KG1 (cell line): ENCODE data around the gene TSPAN17.

Experiments used
- DNase-seq: peaks from one replicate; lab custom pipeline; 2025; lab: John Stamatoyannopoulos, UW

The TSPAN17 gene

DNA sequence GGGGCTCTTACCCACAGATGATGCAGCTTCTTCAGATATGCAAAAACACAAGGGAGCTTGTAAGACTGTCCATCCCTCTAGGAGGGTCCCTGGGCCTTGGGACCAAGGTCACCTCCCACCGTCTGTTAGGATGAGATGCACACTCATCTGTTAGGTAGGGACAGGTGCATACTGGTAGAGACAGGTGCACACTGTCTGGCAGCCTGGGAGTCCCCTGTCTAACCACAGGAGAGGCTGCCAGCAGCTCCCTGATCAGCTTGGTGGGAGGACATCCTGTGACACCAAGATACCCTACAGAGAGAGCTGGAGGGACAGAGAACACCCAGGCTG is 13.2 kb downstream of the TSPAN17 start:
- no peak for DNase-seq

GRCh38 chr5:176660860-176661641 is 13.8 kb downstream of the TSPAN17 start:
- DNase-seq: peak; percentile 28

DNA sequence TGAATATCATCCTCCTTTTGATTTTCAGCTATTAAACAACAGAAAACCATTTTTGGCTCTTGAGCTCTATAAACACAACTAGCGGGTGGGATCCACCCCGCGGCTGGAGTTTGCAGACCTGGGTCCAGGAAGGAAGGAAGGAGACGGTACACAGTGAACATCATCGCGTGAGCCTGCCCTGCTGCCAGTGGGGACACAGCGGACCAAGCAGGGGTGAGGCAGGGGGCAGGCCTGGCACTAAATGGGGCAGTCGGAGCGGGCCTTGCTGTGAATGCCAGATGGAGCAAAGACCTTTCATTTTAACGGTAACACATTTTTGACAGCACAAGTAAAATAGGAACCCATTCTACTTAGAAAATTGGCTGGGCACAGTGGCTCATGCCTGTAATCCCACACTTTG is 14.4 kb downstream of the TSPAN17 start:
- DNase-seq: no peak

GRCh38 chr5:176662371-176663333 is 15.4 kb downstream of the TSPAN17 start:
- no peak for DNase-seq

DNA sequence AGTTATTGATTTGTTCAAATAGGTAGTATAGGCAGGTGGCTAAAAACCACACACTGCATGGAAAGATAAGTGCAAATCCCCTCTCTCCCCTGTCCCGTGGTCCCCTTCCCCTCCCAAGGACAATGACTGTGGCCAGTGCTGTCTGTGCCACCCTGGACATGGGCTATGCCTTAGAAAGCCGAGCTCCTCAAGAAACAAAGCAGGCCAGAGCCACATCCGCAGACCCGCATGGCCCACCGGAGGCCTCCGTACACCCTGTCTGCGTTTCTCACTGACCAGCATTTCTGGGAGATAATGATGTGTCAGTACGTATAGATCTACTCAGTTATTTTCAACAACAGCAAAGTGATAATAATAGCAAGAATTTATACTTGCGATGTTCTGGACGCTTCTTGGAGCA is 16.3 kb downstream of the TSPAN17 start:
- no peak for DNase-seq

GRCh38 chr5:176664479-176664878 is 17.2 kb downstream of the TSPAN17 start:
- DNase-seq: no peak

DNA sequence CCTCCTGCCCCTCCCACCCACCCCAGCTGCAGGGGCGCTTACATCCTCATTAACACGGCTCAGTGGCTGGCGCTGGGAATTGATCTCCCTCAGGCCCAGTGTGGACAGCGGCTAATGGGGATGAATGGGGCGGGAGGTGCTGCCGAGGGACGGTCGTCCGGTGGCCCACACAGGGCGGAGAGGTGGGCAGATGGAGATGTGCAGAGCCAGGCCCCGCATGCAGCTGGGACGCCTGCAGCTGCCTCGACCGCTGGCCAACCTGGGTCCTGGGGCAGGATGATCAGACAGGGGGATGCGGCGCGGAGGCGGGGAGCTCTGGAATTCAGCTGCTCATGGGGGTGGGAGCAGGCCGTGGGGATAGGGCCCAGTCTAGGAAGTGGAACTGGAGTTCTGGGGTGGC is 17.6 kb downstream of the TSPAN17 start:
- DNase-seq: no peak

DNA sequence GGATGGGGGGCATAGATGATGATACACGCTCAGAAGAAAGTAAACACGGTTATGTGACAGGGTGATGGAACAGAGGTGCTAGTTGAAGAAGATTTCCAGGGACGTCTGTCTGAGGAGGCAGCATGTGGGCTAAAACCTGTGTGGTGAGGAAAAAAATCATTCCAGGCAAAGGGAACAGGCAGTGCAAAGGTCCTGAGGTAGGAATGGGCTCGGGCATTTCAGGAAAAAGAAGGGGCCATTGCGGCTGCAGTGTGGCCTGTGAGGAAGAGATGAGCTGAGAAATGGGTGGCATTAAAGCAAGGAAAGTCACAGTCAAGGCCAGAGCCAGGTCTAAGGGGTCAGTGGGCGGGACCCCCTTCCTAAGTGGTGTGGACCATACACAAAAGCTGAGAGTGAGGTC is 18.2 kb downstream of the TSPAN17 start:
- no peak for DNase-seq

- no peak for DNase-seq
Measured at GRCh38 chr5:176667637-176668036, 20.4 kb downstream of the TSPAN17 start.

GRCh38 chr5:176670449-176670848 is 23.2 kb downstream of the TSPAN17 start:
- no peak for DNase-seq

DNA sequence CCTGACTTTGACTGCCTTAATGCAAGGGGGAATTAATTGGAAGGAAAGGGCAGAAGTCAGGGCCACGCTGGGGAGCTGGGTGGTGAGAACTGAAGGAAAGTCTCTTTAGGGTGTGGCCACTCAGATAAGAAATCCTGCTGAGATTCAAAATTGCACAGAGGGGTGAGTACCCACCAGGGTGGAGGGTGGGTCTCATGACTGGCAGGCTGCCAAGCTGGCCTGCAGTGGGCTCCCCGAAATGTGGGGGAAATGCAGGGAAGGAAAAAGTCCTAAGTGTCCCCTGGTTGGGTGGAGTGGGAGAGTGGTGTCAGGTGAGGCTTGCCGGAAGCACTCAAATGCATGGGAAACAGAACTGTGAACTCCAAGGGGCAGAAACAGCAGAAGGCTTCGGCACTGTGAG is 24.1 kb downstream of the TSPAN17 start:
- DNase-seq: no peak

DNA sequence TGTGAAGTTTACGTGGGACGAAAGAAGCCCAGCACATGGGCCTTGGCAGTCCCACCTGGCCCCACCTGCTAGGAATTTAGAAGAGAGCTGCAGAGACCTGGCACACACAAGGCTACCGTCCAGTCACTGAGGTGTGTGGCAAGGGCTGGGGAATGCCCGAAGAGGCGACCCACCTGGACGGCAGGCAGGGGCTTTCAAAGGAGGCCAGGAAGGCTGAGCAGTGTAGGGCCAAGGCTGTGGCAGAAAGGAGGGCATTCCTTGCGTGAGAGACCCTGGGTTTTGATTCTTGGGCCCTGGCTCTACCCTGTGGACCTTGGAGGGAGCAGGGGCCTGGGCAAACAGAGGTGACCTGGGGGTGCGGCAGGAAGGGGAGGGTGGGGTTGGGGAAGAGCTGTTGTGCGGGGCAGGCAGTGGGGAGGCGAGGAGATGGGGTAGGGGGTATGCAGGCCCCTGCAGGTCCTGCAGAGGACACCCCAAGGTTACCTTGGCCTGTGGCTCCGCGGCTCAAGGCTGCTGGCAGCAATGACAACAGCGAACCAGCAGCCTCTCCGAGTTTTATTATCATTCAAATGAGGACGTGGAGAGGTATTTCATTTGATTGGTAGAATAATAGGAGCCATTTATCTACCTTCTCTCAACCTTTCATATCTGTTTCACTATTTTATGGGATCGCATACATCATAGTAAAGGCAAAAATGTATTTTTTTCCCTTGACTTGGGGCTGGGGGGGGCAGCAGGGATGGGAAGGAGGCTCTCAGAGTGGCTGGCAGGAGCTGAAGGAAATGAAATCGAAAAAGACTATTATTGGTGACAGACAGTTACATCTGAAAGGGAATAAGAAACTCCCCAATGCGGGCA is 24.8 kb downstream of the TSPAN17 start:
- DNase-seq: no peak

GRCh38 chr5:176673651-176674583 is 26.6 kb downstream of the TSPAN17 start:
- DNase-seq: no peak

GRCh38 chr5:176674799-176675198 is 27.5 kb downstream of the TSPAN17 start:
- no peak for DNase-seq

DNA sequence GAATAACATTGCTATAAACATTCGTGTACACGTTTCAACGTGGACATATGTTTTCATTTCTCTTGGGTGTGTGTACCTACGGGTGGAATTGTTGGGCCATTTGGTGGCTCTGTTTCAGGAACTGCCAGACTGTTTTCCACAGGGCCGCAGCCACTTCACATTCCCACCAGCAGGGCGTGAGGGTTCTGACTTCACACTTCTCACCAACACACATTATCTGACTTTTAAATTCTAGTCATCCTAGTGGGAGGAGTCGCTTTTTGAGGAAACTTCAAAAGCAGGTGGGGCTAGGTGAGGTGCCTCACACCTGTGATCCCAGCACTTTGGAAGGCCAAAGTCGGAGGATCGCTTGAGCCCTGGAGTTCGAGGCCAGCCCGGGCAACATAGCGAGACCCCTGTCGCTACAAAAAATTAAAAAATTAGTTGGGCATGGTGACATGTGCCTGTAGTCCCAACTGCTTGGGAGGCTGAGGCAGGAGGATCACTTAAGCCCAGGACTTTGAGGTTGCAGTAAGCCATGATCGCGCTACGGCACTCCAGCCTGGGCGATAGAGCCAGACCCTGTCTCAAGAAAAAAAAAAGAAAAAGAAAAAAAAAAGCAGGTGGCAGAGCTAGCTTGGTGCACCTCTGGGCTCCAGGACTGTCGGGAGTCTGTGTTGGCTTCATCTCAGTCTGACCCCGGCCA is 28.5 kb downstream of the TSPAN17 start:
- no peak for DNase-seq

DNA sequence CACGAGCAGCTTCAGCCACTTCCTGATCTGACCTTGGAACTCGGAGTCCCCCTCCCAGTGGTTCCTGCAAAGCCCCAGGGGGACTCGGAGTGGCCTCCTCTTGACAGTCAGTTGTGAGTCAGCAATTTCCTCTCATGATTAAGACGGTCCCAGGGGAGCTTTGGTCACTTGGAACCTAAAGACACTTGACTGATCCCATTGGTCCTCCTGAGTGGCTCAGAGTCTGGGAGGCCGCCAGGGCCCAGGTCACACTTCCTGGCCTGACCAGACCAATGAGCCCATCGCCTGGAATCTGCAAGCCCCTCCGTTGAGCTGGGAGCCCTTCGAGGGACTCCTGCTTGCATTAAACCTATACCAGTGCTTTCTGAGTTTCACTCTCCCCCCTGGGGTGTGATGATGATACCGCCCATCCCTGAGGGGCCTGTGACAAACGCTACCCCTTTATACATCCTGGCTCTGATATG is 29.1 kb downstream of the TSPAN17 start:
- DNase-seq: no peak

GRCh38 chr5:176677209-176677939 is 30.1 kb downstream of the TSPAN17 start:
- no peak for DNase-seq

DNA sequence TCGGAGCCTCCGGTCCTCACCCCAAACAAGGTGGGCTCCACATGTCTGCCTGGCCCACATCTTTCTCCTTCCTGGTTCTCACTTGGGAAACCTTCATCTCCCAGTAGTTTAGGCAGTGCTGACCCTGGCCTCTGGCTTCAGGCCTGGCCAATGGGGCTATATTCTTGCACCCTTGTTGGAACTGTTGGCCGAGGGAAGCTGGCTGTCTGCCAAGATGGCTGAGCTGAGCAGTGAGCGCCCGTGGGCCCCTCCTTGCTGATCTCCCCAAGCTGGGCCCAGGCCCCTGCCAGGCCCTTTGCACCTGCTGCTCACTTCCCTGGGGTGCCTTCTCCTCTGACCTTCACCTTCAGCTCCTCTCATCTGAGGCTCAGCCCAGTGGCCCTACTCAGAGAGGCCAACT is 31.3 kb downstream of the TSPAN17 start:
- DNase-seq: no peak

DNA sequence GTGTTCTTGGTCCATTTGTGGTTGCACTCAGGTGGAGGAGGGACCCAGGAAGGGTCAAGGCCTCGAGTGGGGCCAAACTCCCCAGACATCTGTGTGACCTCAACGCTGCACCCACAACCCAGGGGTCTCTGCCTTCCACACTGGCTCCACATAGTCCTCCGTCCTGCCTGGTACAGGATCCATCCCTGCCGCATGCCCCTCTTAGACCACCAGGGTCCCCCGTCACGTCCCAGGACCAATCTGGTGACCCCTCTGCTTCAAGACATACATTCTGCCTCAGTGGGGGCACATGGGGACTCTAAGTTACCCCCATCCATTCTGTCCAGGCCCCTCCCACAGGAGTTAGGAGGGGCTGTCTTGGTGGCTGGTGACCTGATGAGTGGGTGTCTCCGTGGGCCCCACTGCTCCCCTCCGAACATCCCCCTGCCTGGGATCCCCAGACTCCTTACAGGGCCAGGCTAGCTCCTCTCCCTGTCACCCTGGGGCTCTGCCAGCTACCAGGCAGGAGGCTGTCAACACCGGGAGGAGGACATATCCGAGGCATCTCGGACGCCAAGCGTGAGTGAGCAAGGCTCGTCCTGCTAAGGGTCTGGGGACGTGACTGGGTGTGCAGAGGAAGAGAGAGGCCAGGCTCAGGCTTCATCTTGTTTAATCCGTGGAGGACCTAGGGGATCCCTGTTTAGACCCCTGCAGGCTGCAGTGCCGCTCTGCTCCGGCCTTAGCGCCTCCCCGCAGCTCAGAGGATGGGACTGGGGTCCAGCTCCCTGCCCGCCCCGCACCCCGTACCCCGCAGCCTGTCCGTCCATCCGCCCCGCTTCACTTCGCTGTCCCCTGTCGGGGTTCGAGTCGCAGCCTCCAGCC is 32.3 kb downstream of the TSPAN17 start:
- no peak for DNase-seq
